HCT116 (cell line): ENCODE results near the gene IL37. TPM values are rescaled to one million over a fixed set of nuclear protein-coding genes. Genes with fewer than 3 reads are reported as not detected.

Source experiments
- ATAC-seq: fragments of 200-7000 bp; cut with Tn5 transposase; 2 replicates; pipeline ENCODE4 v1.9.1; 2020; ENCODE audit warnings: mild to moderate bottlenecking, moderate library complexity
- BruUV-seq: library from RNA; stranded (reverse); fragments of 400-500 nt; replicated peaks from 2 replicates; lab custom pipeline; 2021; lab: Mats Ljungman, UMichigan
- CTCF ChIA-PET: fragments of 300-600 bp; sonication (Branson Sonifier 250); formaldehyde crosslinking; loops from one replicate; lab custom pipeline; 2021; ENCODE audit warnings: antibody characterized with exemption; lab: Charles Lee
- POLR2A ChIA-PET: fragments of 300-600, 350-600 bp; sonication (Branson Sonifier 250); formaldehyde crosslinking; loops from one replicate; lab custom pipeline; 2021; ENCODE audit warnings: antibody characterized with exemption; lab: Charles Lee
- RAD21 ChIA-PET, 2 experiments: fragments of 300-600 bp; sonication (Branson Sonifier 250); formaldehyde crosslinking; loops; one replicate each; lab custom pipeline; 2023; ENCODE audit warnings: low total read pairs in 2 of 2; ENCODE audit not compliant: uncharacterized antibody in 2 of 2, unreplicated experiment in 2 of 2, low non-redundant PET in 1 of 2; lab: Charles Lee
- DNase-seq: peaks from one replicate; pipeline ENCODE4 v3.0.0-alpha.2; 2010; ENCODE audit warnings: low read depth, low spot score
- H2AFZ ChIP-seq: fragments of 200-600 bp; shearing (Covaris generic), sonication (generic); 2 replicates; pipeline ENCODE4 v1.6.1; 2017; ENCODE audit warnings: low read depth, mixed run types, mixed read lengths, antibody characterized with exemption, low read length; ENCODE audit not compliant: poor library complexity, severe bottlenecking
- H3K27ac ChIP-seq: 2 replicates; pipeline ENCODE4 v1.5.1; 2012; ENCODE audit warnings: low read depth, low read length
- H3K27me3 ChIP-seq: fragments of 200-600 bp; sonication (generic); 2 replicates; pipeline ENCODE4 v1.6.1; 2016; ENCODE audit warnings: mixed run types, low read length, mixed read lengths; ENCODE audit not compliant: insufficient read depth
- H3K36me3 ChIP-seq, 2 experiments: fragments of 200-500 bp in 1 of 2; fragments of 200-600 bp in 1 of 2; sonication (Bioruptor generic) in 1 of 2; sonication (generic) in 1 of 2; 2 replicates each; pipeline versions ENCODE4 v1.5.1 to v1.6.1; 2014 to 2016; ENCODE audit warnings: low read length in 2 of 2, inconsistent platforms in 1 of 2, mixed read lengths in 1 of 2, mixed run types in 1 of 2; ENCODE audit not compliant: insufficient read depth in 2 of 2, control insufficient read depth in 1 of 2
- H3K4me1 ChIP-seq, 2 experiments: fragments of 200-600 bp in 1 of 2; sonication (generic) in 1 of 2; 2 replicates each; pipeline versions ENCODE4 v1.5.1 to v1.6.1; 2012 to 2017; ENCODE audit warnings: low read length in 2 of 2, inconsistent platforms in 1 of 2, mild to moderate bottlenecking in 1 of 2, mixed read lengths in 1 of 2, mixed run types in 1 of 2, moderate library complexity in 1 of 2; ENCODE audit not compliant: insufficient read depth in 2 of 2, control insufficient read depth in 1 of 2
- H3K4me2 ChIP-seq: fragments of 200-600 bp; sonication (generic); 2 replicates; pipeline ENCODE4 v1.6.1; 2017; ENCODE audit warnings: mixed run types, low read length, mixed read lengths
- H3K4me3 ChIP-seq, 2 experiments: fragments of 200-600 bp in 1 of 2; sonication (generic) in 1 of 2; replicated peaks in 1 of 2; 2 replicates each; pipeline ENCODE4 v1.5.1; 2011 to 2016; ENCODE audit warnings: low read length in 2 of 2, control low read depth in 1 of 2, low read depth in 1 of 2, mild to moderate bottlenecking in 1 of 2, mixed read lengths in 1 of 2, mixed run types in 1 of 2
- H3K79me2 ChIP-seq: fragments of 200-600 bp; sonication (generic); 2 replicates; pipeline ENCODE4 v1.6.1; 2017; ENCODE audit warnings: mild to moderate bottlenecking, mixed run types, low read length, moderate library complexity, mixed read lengths; ENCODE audit not compliant: insufficient read depth
- H3K9ac ChIP-seq: fragments of 200-600 bp; sonication (generic); 2 replicates; pipeline ENCODE4 v1.6.1; 2016; ENCODE audit warnings: low read length, mixed read lengths
- H3K9me2 ChIP-seq: fragments of 200-600 bp; sonication (generic), shearing (Covaris generic); 2 replicates; pipeline ENCODE4 v1.6.1; 2017; ENCODE audit warnings: mixed run types, mild to moderate bottlenecking, moderate library complexity; ENCODE audit not compliant: insufficient read depth
- H3K9me3 ChIP-seq, 2 experiments: fragments of 200-500 bp in 1 of 2; fragments of 200-600 bp in 1 of 2; sonication (Bioruptor generic) in 1 of 2; sonication (generic) in 1 of 2; 2 replicates each; pipeline ENCODE4 v1.6.1; 2014 to 2017; ENCODE audit warnings: low read length in 2 of 2, mixed read lengths in 2 of 2, inconsistent platforms in 1 of 2, low read depth in 1 of 2, mild to moderate bottlenecking in 1 of 2, mixed run types in 1 of 2, moderate library complexity in 1 of 2; ENCODE audit not compliant: control insufficient read depth in 1 of 2, insufficient read depth in 1 of 2
- H4K20me1 ChIP-seq: fragments of 200-600 bp; sonication (generic), shearing (Covaris generic); 2 replicates; pipeline ENCODE4 v1.6.1; 2017; ENCODE audit warnings: mixed run types, mild to moderate bottlenecking, moderate library complexity; ENCODE audit not compliant: insufficient read depth
- EGR1 ChIP-seq: IDR thresholded peaks from 2 replicates; pipeline ENCODE4 v1.6.1; 2012; ENCODE audit warnings: low read depth
- ELF1 ChIP-seq: IDR thresholded peaks from 2 replicates; pipeline ENCODE4 v1.6.1; 2012; ENCODE audit warnings: low read depth, borderline replicate concordance
- EZH2phosphoT487 ChIP-seq: fragments of 200-600 bp; IDR thresholded peaks from 2 replicates; pipeline ENCODE4 v1.6.1; 2018; ENCODE audit warnings: antibody characterized with exemption, borderline replicate concordance
- FOSL1 ChIP-seq: IDR thresholded peaks from 2 replicates; pipeline ENCODE4 v1.6.1; 2012; ENCODE audit warnings: low read depth
- JUND ChIP-seq: IDR thresholded peaks from 2 replicates; pipeline ENCODE4 v1.6.1; 2012
- POLR2A ChIP-seq: IDR thresholded peaks from 2 replicates; pipeline ENCODE4 v1.7.0; 2011; ENCODE audit warnings: borderline replicate concordance; ENCODE audit not compliant: insufficient read depth, insufficient read length; ENCODE audit errors: extremely low read depth
- RAD21 ChIP-seq: IDR thresholded peaks from 2 replicates; pipeline ENCODE4 v1.6.1; 2012; ENCODE audit warnings: low read depth, mild to moderate bottlenecking
- REST ChIP-seq: IDR thresholded peaks from 2 replicates; pipeline ENCODE4 v1.6.1; 2012; ENCODE audit warnings: low read depth
- SIN3A ChIP-seq: IDR thresholded peaks from 2 replicates; pipeline ENCODE4 v1.6.1; 2012; ENCODE audit warnings: low read depth
- SP1 ChIP-seq: IDR thresholded peaks from 2 replicates; pipeline ENCODE4 v1.6.1; 2012; ENCODE audit warnings: low read depth
- SRF ChIP-seq: IDR thresholded peaks from 2 replicates; pipeline ENCODE4 v1.6.1; 2012; ENCODE audit warnings: low read depth
- TCF7L2 ChIP-seq: IDR thresholded peaks from 2 replicates; pipeline ENCODE4 v1.7.0; 2011; ENCODE audit warnings: borderline replicate concordance, inconsistent platforms; ENCODE audit not compliant: insufficient read depth, insufficient read length; ENCODE audit errors: extremely low read depth
- ZFX ChIP-seq: fragments of 450-650 bp; IDR thresholded peaks from 2 replicates; pipeline ENCODE4 v1.6.1; 2017
- ZNF274 ChIP-seq: fragments of 200-500 bp; sonication (Bioruptor generic); IDR thresholded peaks from 2 replicates; pipeline ENCODE4 v1.6.1; 2014; ENCODE audit warnings: mild to moderate bottlenecking, low read depth, low read length, inconsistent platforms
- intact Hi-C: fragments of 100-400 bp; cut with micrococcal nuclease; formaldehyde crosslinking; loops from 2 replicates; pipeline ENCODE4 v1.10.0; 2022
- total RNA-seq: library from RNA; stranded (reverse); gene quantifications from one replicate; pipeline ENCODE4 v1.2.1, GENCODE V29; 2021; ENCODE audit not compliant: unreplicated experiment

Gene IL37
- total RNA-seq, 1 experiment from 2014 or later = not detected

GRCh38 chr2:112962308-112963175 is 51.6 kb downstream of the IL37 start:
- Histone ChIP-seq H3K9ac (no peak overlapping the region), H3K9me3 (no peaks in the 10 kb centered on the region), H3K36me3 (no peaks in the 10 kb centered on the region), H3K27ac (no peak overlapping the region), H3K4me1 (peaks cover 0 to 8% of the 10 kb centered on the region in 2 experiments; a peak in 1 of 4 replicates), H3K9me2 (no peaks in the 10 kb centered on the region), H3K27me3 (no peaks in the 10 kb centered on the region), H3K79me2 (no peaks in the 10 kb centered on the region), H4K20me1 (no peaks in the 10 kb centered on the region), H3K4me3 (no peak overlapping the region), H3K4me2 (no peak overlapping the region), H2AFZ (no peak overlapping the region)
- ChIA-PET RAD21 (no interaction called here), POLR2A (no interaction called here), CTCF (interaction anchor here (3.9 kb wide), 1 partner anchor 21 kb away, joined by 18 read pairs; no protein-coding TSS in a partner anchor)
- DNase-seq (no peak), ATAC-seq (no peak)
- intact Hi-C loops = no loop called here
- no TSS peak for BruUV-seq
- no peak for TF ChIP-seq REST
- no peak for TF ChIP-seq JUND
- no peak for TF ChIP-seq POLR2A
- no peak for TF ChIP-seq ZNF274
- TF ChIP-seq EZH2phosphoT487 = no peak
- TF ChIP-seq RAD21 = no peak
- no peak for TF ChIP-seq EGR1
- no peak for TF ChIP-seq SP1
- no peak for TF ChIP-seq SRF
- no peak for TF ChIP-seq FOSL1
- no peak for TF ChIP-seq TCF7L2
- TF ChIP-seq ELF1 = no peak
- TF ChIP-seq ZFX = no peak
- no peak for TF ChIP-seq SIN3A
